Activated T-cell treated with anti-CD3 and anti-CD28 coated beads, Interleukin-2, amount 50 U/mL, for 24 hours (primary cell): ENCODE results near the gene IL11.

Source experiments
- DNase-seq: peaks from one replicate; pipeline ENCODE4 v3.0.0-alpha.2; 2020
- H3K27ac Mint-ChIP-seq: 2 replicates; pipeline ENCODE4 v1.8.0; 2020; ENCODE audit warnings: mild to moderate bottlenecking, mixed read lengths
- H3K27me3 Mint-ChIP-seq: 2 replicates; pipeline ENCODE4 v1.8.0; 2020; ENCODE audit warnings: mixed read lengths
- H3K36me3 Mint-ChIP-seq: 2 replicates; pipeline ENCODE4 v1.8.0; 2020; ENCODE audit warnings: low read depth, mixed read lengths
- H3K4me1 Mint-ChIP-seq: 2 replicates; pipeline ENCODE4 v1.8.0; 2020; ENCODE audit warnings: low read depth, mixed read lengths
- H3K4me3 Mint-ChIP-seq: 2 replicates; pipeline ENCODE4 v1.8.0; 2020; ENCODE audit warnings: mild to moderate bottlenecking, moderate library complexity, mixed read lengths
- H3K9me3 Mint-ChIP-seq: 2 replicates; pipeline ENCODE4 v1.8.0; 2020; ENCODE audit warnings: mixed read lengths

The IL11 gene

GRCh38 chr19:55384131-55384919 is 14.1 kb upstream of the IL11 start, which contains the start of gene TMEM238:
TSS of gene TMEM238 (minus strand) at chr19:55384292. CDS start at chr19:55384259, 33 bp downstream.
- Mint-ChIP-seq H3K27me3 (no peaks in the 10 kb centered on the region), H3K9me3 (no peaks in the 10 kb centered on the region), H3K4me3 (peak within 1 kb of the TSS; percentile 92), H3K27ac (peak within 1 kb of the TSS; percentile 99), H3K36me3 (peaks cover 65% of the 10 kb centered on the region), H3K4me1 (peaks cover 48% of the 10 kb centered on the region)
- peak; percentile 77 for DNase-seq

- Mint-ChIP-seq H3K4me1 (peaks cover 42% of the 10 kb centered on the region), H3K27ac (peak overlapping the region; percentile 91), H3K27me3 (no peaks in the 10 kb centered on the region), H3K36me3 (peaks cover 57% of the 10 kb centered on the region), H3K9me3 (no peaks in the 10 kb centered on the region), H3K4me3 (peak overlapping the region; percentile 89)
- DNase-seq, result peak; percentile 77
Observed at GRCh38 chr19:55383279-55384130, 13.2 kb upstream of the IL11 start.

- Mint-ChIP-seq H3K36me3 (peaks cover 48% of the 10 kb centered on the region), H3K9me3 (no peaks in the 10 kb centered on the region), H3K4me3 (peak overlapping the region; percentile 89), H3K27ac (peak overlapping the region; percentile 91), H3K4me1 (peaks cover 32% of the 10 kb centered on the region), H3K27me3 (no peaks in the 10 kb centered on the region)
- DNase-seq, result no peak
Observed at GRCh38 chr19:55382522-55383054, 12.3 kb upstream of the IL11 start.

GRCh38 chr19:55382013-55382412 is 11.8 kb upstream of the IL11 start:
- Mint-ChIP-seq H3K27ac (no peak overlapping the region), H3K9me3 (no peaks in the 10 kb centered on the region), H3K27me3 (no peaks in the 10 kb centered on the region), H3K4me3 (peak overlapping the region; percentile 89), H3K36me3 (peaks cover 42% of the 10 kb centered on the region), H3K4me1 (peaks cover 28% of the 10 kb centered on the region)
- DNase-seq, result no peak

GRCh38 chr19:55379174-55379573 is 8.9 kb upstream of the IL11 start:
- Mint-ChIP-seq H3K4me1 (peaks cover 15% of the 10 kb centered on the region), H3K27ac (no peak overlapping the region), H3K36me3 (peaks cover 23% of the 10 kb centered on the region), H3K9me3 (no peaks in the 10 kb centered on the region), H3K4me3 (no peak overlapping the region), H3K27me3 (peaks cover 15% of the 10 kb centered on the region)
- no peak for DNase-seq

- Mint-ChIP-seq H3K27me3 (peaks cover 25% of the 10 kb centered on the region), H3K36me3 (peaks cover 16% of the 10 kb centered on the region), H3K4me1 (peaks cover 10% of the 10 kb centered on the region), H3K9me3 (no peaks in the 10 kb centered on the region), H3K4me3 (no peak overlapping the region), H3K27ac (no peak overlapping the region)
- no peak for DNase-seq
Observed at GRCh38 chr19:55377356-55378131, 7.3 kb upstream of the IL11 start.

- Mint-ChIP-seq H3K27ac (no peak within 1 kb of the TSS), H3K4me3 (no peak within 1 kb of the TSS)
Observed at GRCh38 chr19:55376241-55376933, 6.1 kb upstream of the IL11 start, which contains the start of gene TMEM190. TSS of gene TMEM190 (plus strand) at chr19:55376826. CDS start at chr19:55376854, 28 bp downstream.

GRCh38 chr19:55373993-55374757 is 3.9 kb upstream of the IL11 start:
- Mint-ChIP-seq H3K27me3 (peaks cover 53% of the 10 kb centered on the region), H3K4me1 (peaks cover 12% of the 10 kb centered on the region), H3K4me3 (no peak overlapping the region), H3K27ac (no peak overlapping the region), H3K36me3 (no peaks in the 10 kb centered on the region), H3K9me3 (no peaks in the 10 kb centered on the region)
- DNase-seq, result no peak

More at GRCh38 chr19:55376241-55376933, 6.1 kb upstream of the IL11 start, which contains the start of gene TMEM190:
- Mint-ChIP-seq H3K9me3 (no peaks in the 10 kb centered on the region), H3K36me3 (peaks cover 6% of the 10 kb centered on the region), H3K27me3 (peaks cover 37% of the 10 kb centered on the region), H3K4me1 (peaks cover 6% of the 10 kb centered on the region)
- no peak for DNase-seq

GRCh38 chr19:55373306-55373992 is 3.2 kb upstream of the IL11 start:
- no peaks in the 10 kb centered on the region for H3K9me3 Mint-ChIP-seq
- H3K27ac Mint-ChIP-seq, result no peak overlapping the region
- DNase-seq, result no peak
- H3K4me1 Mint-ChIP-seq, result peaks cover 12% of the 10 kb centered on the region
- no peaks in the 10 kb centered on the region for H3K36me3 Mint-ChIP-seq
- H3K4me3 Mint-ChIP-seq, result no peak overlapping the region
- peaks cover 57% of the 10 kb centered on the region for H3K27me3 Mint-ChIP-seq

GRCh38 chr19:55372316-55373081 is 2.2 kb upstream of the IL11 start:
- Mint-ChIP-seq H3K27me3 (peaks cover 67% of the 10 kb centered on the region), H3K36me3 (no peaks in the 10 kb centered on the region), H3K4me3 (no peak overlapping the region), H3K9me3 (no peaks in the 10 kb centered on the region), H3K27ac (no peak overlapping the region), H3K4me1 (peaks cover 12% of the 10 kb centered on the region)
- DNase-seq, result no peak

- H3K4me3 Mint-ChIP-seq, result peak overlapping the region; percentile 57
- H3K4me1 Mint-ChIP-seq, result peaks cover 12% of the 10 kb centered on the region
- H3K27ac Mint-ChIP-seq, result no peak overlapping the region
- DNase-seq, result peak; percentile 60
- peaks cover 58% of the 10 kb centered on the region for H3K27me3 Mint-ChIP-seq
- no peaks in the 10 kb centered on the region for H3K36me3 Mint-ChIP-seq
- no peaks in the 10 kb centered on the region for H3K9me3 Mint-ChIP-seq
Observed at GRCh38 chr19:55369653-55370304, 484 bp downstream of the IL11 start.
